Effector CD8-positive, alpha-beta T cell (primary cell): ENCODE results near the gene ADPRS.

Source experiments
- DNase-seq: peaks from one replicate; lab custom pipeline; 2025; lab: John Stamatoyannopoulos, UW

The ADPRS gene

GRCh38 chr1:36108314-36108713 is 19.6 kb downstream of the ADPRS start:
- DNase-seq: no peak

GRCh38 chr1:36109041-36109679 is 20.5 kb downstream of the ADPRS start:
- DNase-seq: no peak

- DNase-seq: no peak
Observed at GRCh38 chr1:36111151-36111550, 22.5 kb downstream of the ADPRS start.

- DNase-seq: no peak
Observed at GRCh38 chr1:36112823-36113222, 24.1 kb downstream of the ADPRS start.

GRCh38 chr1:36114371-36114770 is 25.7 kb downstream of the ADPRS start:
- DNase-seq: no peak

GRCh38 chr1:36115200-36115669 is 26.5 kb downstream of the ADPRS start:
- no peak for DNase-seq

GRCh38 chr1:36115931-36116330 is 27.2 kb downstream of the ADPRS start:
- no peak for DNase-seq

- DNase-seq: no peak
Observed at GRCh38 chr1:36116901-36117300, 28.2 kb downstream of the ADPRS start.

GRCh38 chr1:36118447-36119204 is 29.9 kb downstream of the ADPRS start:
- no peak for DNase-seq

- DNase-seq: no peak
Observed at GRCh38 chr1:36119456-36119855, 30.8 kb downstream of the ADPRS start.

GRCh38 chr1:36122062-36123030 is 33.7 kb downstream of the ADPRS start:
- no peak for DNase-seq

GRCh38 chr1:36123356-36123755 is 34.7 kb downstream of the ADPRS start:
- DNase-seq: no peak

GRCh38 chr1:36124404-36125128 is 35.9 kb downstream of the ADPRS start:
- no peak for DNase-seq

GRCh38 chr1:36125129-36125991 is 36.7 kb downstream of the ADPRS start, which contains the start of gene COL8A2:
Gene COL8A2, minus strand, starts transcription at chr1:36125222. Its CDS starts 24,980 bp downstream, at chr1:36100242.
- DNase-seq: no peak

- no peak for DNase-seq
Observed at GRCh38 chr1:36126005-36126716, 37.5 kb downstream of the ADPRS start.

- no peak for DNase-seq
Observed at GRCh38 chr1:36126797-36127500, 38.3 kb downstream of the ADPRS start.

- no peak for DNase-seq
Observed at GRCh38 chr1:36128126-36128904, 39.6 kb downstream of the ADPRS start.

- no peak for DNase-seq
Observed at GRCh38 chr1:36128905-36129206, 40.2 kb downstream of the ADPRS start.

GRCh38 chr1:36132029-36132428 is 43.3 kb downstream of the ADPRS start:
- no peak for DNase-seq
